COR-L47 (cell line): ENCODE results near the gene PPP2R1B.
A peak's percentile ranks its signal among the peaks of the same experiment; 100 is the strongest.
"Not testable (repeated sequence)": the region's sequence is repeated elsewhere in the genome, so short reads cannot be mapped to it uniquely, and the experiment has no call there.

Experiments used
- DNase-seq: peaks from one replicate; lab custom pipeline; 2025; lab: John Stamatoyannopoulos, UW

Gene PPP2R1B

GRCh38 chr11:111782109-111782741, 16.0 kb upstream of the PPP2R1B start:
- no peak for DNase-seq

GRCh38 chr11:111779118-111779517, 12.9 kb upstream of the PPP2R1B start:
- no peak for DNase-seq

- no peak for DNase-seq
Observed at GRCh38 chr11:111778047-111778558, 11.9 kb upstream of the PPP2R1B start.

GRCh38 chr11:111777094-111778046, 11.2 kb upstream of the PPP2R1B start:
- DNase-seq: peak; percentile 54

GRCh38 chr11:111776398-111777093, 10.4 kb upstream of the PPP2R1B start:
- DNase-seq: no peak

- DNase-seq: no peak
Observed at GRCh38 chr11:111774955-111775710, 8.9 kb upstream of the PPP2R1B start.

- no peak for DNase-seq
Observed at GRCh38 chr11:111772535-111772934, 6.3 kb upstream of the PPP2R1B start.

- DNase-seq: not testable (repeated sequence)
Observed at GRCh38 chr11:111771205-111771604, 5.0 kb upstream of the PPP2R1B start.

GRCh38 chr11:111770581-111771134, 4.5 kb upstream of the PPP2R1B start:
- peak; percentile 11 for DNase-seq

GRCh38 chr11:111766834-111767142, 599 bp upstream of the PPP2R1B start:
- no peak for DNase-seq

GRCh38 chr11:111765320-111765983, 737 bp downstream of the PPP2R1B start:
- DNase-seq: no peak

GRCh38 chr11:111764621-111765020, 1.6 kb downstream of the PPP2R1B start:
- DNase-seq: no peak

GRCh38 chr11:111762981-111763643, 3.1 kb downstream of the PPP2R1B start:
- DNase-seq: no peak

- DNase-seq: no peak
Observed at GRCh38 chr11:111762526-111762925, 3.7 kb downstream of the PPP2R1B start.

- no peak for DNase-seq
Observed at GRCh38 chr11:111761036-111761435, 5.2 kb downstream of the PPP2R1B start.

- DNase-seq: no peak
Observed at GRCh38 chr11:111759778-111760407, 6.3 kb downstream of the PPP2R1B start.

- no peak for DNase-seq
Observed at GRCh38 chr11:111759376-111759775, 6.8 kb downstream of the PPP2R1B start.

- no peak for DNase-seq
Observed at GRCh38 chr11:111756097-111756496, 10.1 kb downstream of the PPP2R1B start.

- no peak for DNase-seq
Observed at GRCh38 chr11:111749646-111750045, 16.5 kb downstream of the PPP2R1B start.
